H1 (cell line): ENCODE data around the gene ZNF581. TPM values are rescaled to one million over a fixed set of nuclear protein-coding genes. Genes with fewer than 3 reads are reported as not detected.

ENCODE experiments used
- CTCF ChIA-PET: fragments of 300-600 bp; sonication (Branson Sonifier 250); formaldehyde crosslinking; loops from one replicate; lab custom pipeline; 2021; ENCODE audit not compliant: partially characterized antibody; lab: Charles Lee
- POLR2A ChIA-PET: fragments of 300-600 bp; sonication (Branson Sonifier 250); formaldehyde crosslinking; loops from one replicate; lab custom pipeline; 2021; ENCODE audit warnings: inconsistent platforms; ENCODE audit not compliant: partially characterized antibody; lab: Charles Lee
- DNase-seq, 2 experiments: peaks; one replicate each; pipeline versions ENCODE4 v3.0.0 to v3.0.0-alpha.2; 2010 to 2022; ENCODE audit warnings: low spot score in 2 of 2, low read depth in 1 of 2, mixed read lengths in 1 of 2
- FAIRE-seq: peaks from 2 replicates; lab custom pipeline; 2011; peaks lifted over from hg19 to GRCh38; lab: Jason Lieb, UNC
- H2AFZ ChIP-seq: 2 replicates; pipeline ENCODE4 v1.8.1; 2012; ENCODE audit warnings: low read length, inconsistent platforms
- H2AK5ac ChIP-seq: 2 replicates; pipeline ENCODE4 v1.6.1; 2013; ENCODE audit warnings: low read depth, low read length
- H2BK120ac ChIP-seq: replicated peaks from 2 replicates; pipeline ENCODE3; 2013; ENCODE audit warnings: low read depth, low read length, inconsistent platforms
- H2BK12ac ChIP-seq: 2 replicates; pipeline ENCODE4 v1.6.1; 2013; ENCODE audit warnings: low read depth, low read length
- H2BK15ac ChIP-seq: 2 replicates; pipeline ENCODE4 v1.6.1; 2013; ENCODE audit warnings: low read length
- H2BK20ac ChIP-seq: 2 replicates; pipeline ENCODE4 v1.6.1; 2013; ENCODE audit warnings: low read length
- H2BK5ac ChIP-seq: 2 replicates; pipeline ENCODE4 v1.6.1; 2013; ENCODE audit warnings: low read depth, low read length
- H3K14ac ChIP-seq: 2 replicates; pipeline ENCODE4 v1.6.1; 2013; ENCODE audit warnings: inconsistent platforms; ENCODE audit not compliant: insufficient read length
- H3K18ac ChIP-seq: 2 replicates; pipeline ENCODE4 v1.6.1; 2013; ENCODE audit warnings: low read length; ENCODE audit errors: extremely low read depth
- H3K23ac ChIP-seq: 2 replicates; pipeline ENCODE4 v1.6.1; 2013; ENCODE audit warnings: inconsistent platforms; ENCODE audit not compliant: insufficient read length
- H3K23me2 ChIP-seq: 2 replicates; pipeline ENCODE4 v1.6.1; 2013; ENCODE audit warnings: low read depth, low read length
- H3K27ac ChIP-seq: 2 replicates; pipeline ENCODE4 v1.6.1; 2011; ENCODE audit warnings: low read depth, low read length, inconsistent platforms
- H3K27me3 ChIP-seq, 4 experiments: replicated peaks in 1 of 4; 1 replicate in 1 of 4; 2 replicates in 3 of 4; pipeline versions ENCODE4 v1.6.1 to v1.8.1; 2011 to 2013; ENCODE audit warnings: low read length in 3 of 4, mild to moderate bottlenecking in 3 of 4, inconsistent platforms in 2 of 4, mixed read lengths in 2 of 4, moderate library complexity in 1 of 4; ENCODE audit not compliant: control insufficient read depth in 3 of 4, insufficient read depth in 3 of 4; ENCODE audit errors: extremely low read depth in 1 of 4
- H3K36me3 ChIP-seq, 4 experiments: 2 replicates each; pipeline versions ENCODE4 v1.6.1 to v1.8.1; 2011 to 2013; ENCODE audit warnings: mild to moderate bottlenecking in 4 of 4, low read length in 3 of 4, moderate library complexity in 2 of 4, control low read depth in 1 of 4, inconsistent platforms in 1 of 4; ENCODE audit not compliant: insufficient read depth in 4 of 4, control insufficient read depth in 2 of 4
- H3K4ac ChIP-seq: replicated peaks from 2 replicates; pipeline ENCODE3; 2013; ENCODE audit warnings: low read length, low read depth, mixed read lengths, inconsistent platforms; ENCODE audit not compliant: insufficient read length
- H3K4me1 ChIP-seq, 4 experiments: replicated peaks in 1 of 4; 1 replicate in 1 of 4; 2 replicates in 3 of 4; pipeline versions ENCODE4 v1.6.1 to v1.8.1; 2011 to 2013; ENCODE audit warnings: low read length in 3 of 4, inconsistent platforms in 2 of 4, mixed read lengths in 1 of 4; ENCODE audit not compliant: insufficient read depth in 4 of 4, control insufficient read depth in 3 of 4
- H3K4me2 ChIP-seq, 2 experiments: 2 replicates each; pipeline versions ENCODE4 v1.6.1 to v1.8.1; 2011 to 2013; ENCODE audit warnings: low read depth in 2 of 2, low read length in 2 of 2, control low read depth in 1 of 2, inconsistent platforms in 1 of 2, mild to moderate bottlenecking in 1 of 2; ENCODE audit not compliant: insufficient read depth in 1 of 2
- H3K4me3 ChIP-seq, 4 experiments: fragments of 200-600, 300-600 bp in 1 of 4; sonication (generic), shearing (Covaris generic), sonication (Bioruptor Twin) in 1 of 4; 2 replicates each; pipeline versions ENCODE4 v1.5.1 to v1.8.1; 2011 to 2016; ENCODE audit warnings: low read length in 4 of 4, low read depth in 3 of 4, control low read depth in 2 of 4, inconsistent platforms in 2 of 4, mild to moderate bottlenecking in 2 of 4, mixed read lengths in 1 of 4, moderate library complexity in 1 of 4; ENCODE audit not compliant: insufficient read depth in 2 of 4; ENCODE audit errors: extremely low read depth in 1 of 4
- H3K56ac ChIP-seq: replicated peaks from 2 replicates; pipeline ENCODE3; 2013; ENCODE audit warnings: low read depth, mild to moderate bottlenecking, mixed read lengths, low read length, inconsistent platforms; ENCODE audit not compliant: insufficient read length
- H3K79me1 ChIP-seq: 2 replicates; pipeline ENCODE4 v1.6.1; 2013; ENCODE audit warnings: low read depth, low read length, control low read depth
- H3K79me2 ChIP-seq, 2 experiments: 2 replicates each; pipeline versions ENCODE4 v1.6.1 to v1.8.1; 2012 to 2013; ENCODE audit warnings: low read length in 2 of 2, mild to moderate bottlenecking in 2 of 2, inconsistent platforms in 1 of 2; ENCODE audit not compliant: insufficient read depth in 2 of 2, control insufficient read depth in 1 of 2
- H3K9ac ChIP-seq, 4 experiments: replicated peaks in 1 of 4; 1 replicate in 1 of 4; 2 replicates in 3 of 4; pipeline versions ENCODE4 v1.6.1 to v1.8.1; 2011 to 2013; ENCODE audit warnings: low read depth in 3 of 4, low read length in 3 of 4, control low read depth in 2 of 4, mild to moderate bottlenecking in 2 of 4, moderate library complexity in 2 of 4, inconsistent platforms in 1 of 4; ENCODE audit errors: extremely low read depth in 1 of 4
- H3K9me3 ChIP-seq, 2 experiments: 2 replicates each; pipeline versions ENCODE4 v1.6.1 to v1.8.1; 2012 to 2013; ENCODE audit warnings: mild to moderate bottlenecking in 2 of 2, moderate library complexity in 2 of 2, control low read depth in 1 of 2, inconsistent platforms in 1 of 2, low read depth in 1 of 2, low read length in 1 of 2, mixed read lengths in 1 of 2; ENCODE audit not compliant: insufficient read depth in 2 of 2
- H4K20me1 ChIP-seq, 2 experiments: replicated peaks in 1 of 2; 2 replicates each; pipeline versions ENCODE3 to v1.8.1; 2011 to 2013; ENCODE audit warnings: inconsistent platforms in 2 of 2, low read length in 2 of 2, mild to moderate bottlenecking in 1 of 2; ENCODE audit not compliant: insufficient read depth in 2 of 2, control insufficient read depth in 1 of 2
- H4K5ac ChIP-seq: 2 replicates; pipeline ENCODE4 v1.6.1; 2013; ENCODE audit warnings: low read length, low read depth, mixed read lengths, inconsistent platforms; ENCODE audit not compliant: insufficient read length
- H4K8ac ChIP-seq: 2 replicates; pipeline ENCODE4 v1.8.0; 2013; ENCODE audit warnings: mild to moderate bottlenecking, moderate library complexity, low read length, inconsistent platforms; ENCODE audit not compliant: insufficient read depth; ENCODE audit errors: extremely low read depth
- H4K91ac ChIP-seq: replicated peaks from 2 replicates; pipeline ENCODE3; 2013; ENCODE audit warnings: low read length, mixed read lengths, inconsistent platforms; ENCODE audit not compliant: insufficient read length
- ASH2L ChIP-seq: fragments of 200-600, 300-600 bp; sonication (generic); IDR thresholded peaks from one replicate; pipeline ENCODE4 v1.7.1; 2017; ENCODE audit warnings: low read length
- BCL11A ChIP-seq, 2 experiments: IDR thresholded peaks; one replicate each; pipeline ENCODE4 v1.6.1; 2011; ENCODE audit warnings: low read depth in 2 of 2, low read length in 2 of 2, mild to moderate bottlenecking in 2 of 2
- CHD1 ChIP-seq: IDR thresholded peaks from 2 replicates; pipeline ENCODE4 v1.6.1; 2012; ENCODE audit warnings: low read depth, low read length, improper control_type of control experiment
- CTBP2 ChIP-seq: IDR thresholded peaks from 2 replicates; pipeline ENCODE4 v1.7.0; 2011; ENCODE audit warnings: borderline replicate concordance, mild to moderate bottlenecking, moderate library complexity, mixed read lengths, low read length; ENCODE audit not compliant: insufficient read depth, insufficient read length
- GABPA ChIP-seq: IDR thresholded peaks from 2 replicates; pipeline ENCODE4 v1.6.1; 2011; ENCODE audit warnings: mild to moderate bottlenecking, low read length, moderate library complexity, borderline replicate concordance; ENCODE audit not compliant: insufficient read depth
- KDM1A ChIP-seq: fragments of 200-600, 300-600 bp; sonication (generic); IDR thresholded peaks from 2 replicates; pipeline ENCODE4 v1.7.1; 2016; ENCODE audit warnings: mild to moderate bottlenecking, low read length, borderline replicate concordance
- RNF2 ChIP-seq: fragments of 200-900, 300-1000 bp; sonication (generic); IDR thresholded peaks from 2 replicates; pipeline ENCODE4 v1.7.1; 2016; ENCODE audit warnings: borderline replicate concordance, low read depth, mild to moderate bottlenecking, antibody characterized with exemption, low read length; ENCODE audit not compliant: poor library complexity, severe bottlenecking; ENCODE audit errors: missing control alignments
- RXRA ChIP-seq: IDR thresholded peaks from 2 replicates; pipeline ENCODE4 v1.6.1; 2011; ENCODE audit warnings: low read depth, mild to moderate bottlenecking, low read length, moderate library complexity; ENCODE audit not compliant: insufficient read depth
- WGBS, 2 experiments: shearing (Covaris generic) in 1 of 2; methylation state at CpG; one replicate each; pipeline versions ENCODE4 v1.1.6 to v1.1.7; 2013 to 2015; ENCODE audit warnings: low lambda C conversion rate in 2 of 2, mixed read lengths in 2 of 2, inconsistent platforms in 1 of 2, low coverage in 1 of 2, missing lambda C conversion rate in 1 of 2; ENCODE audit not compliant: insufficient replicate concordance in 2 of 2, insufficient coverage in 1 of 2, insufficient read length in 1 of 2; ENCODE audit errors: extremely low coverage in 1 of 2, missing lambda C conversion rate in 1 of 2; 5-methylcytosine and 5-hydroxymethylcytosine counted together
- polyA plus RNA-seq, 7 experiments: library from polyadenylated mRNA; depleted of rRNA in 3 of 7; stranded (reverse) in 5 of 7; unstranded in 2 of 7; fragments of >200 nt in 5 of 7; fragments of 200-250 nt in 2 of 7; gene quantifications; 1 replicate in 5 of 7; 2 replicates in 1 of 7; 4 replicates in 1 of 7; pipeline versions ENCODE4 v1.2.1 to v1.2.3, GENCODE V29; 2011 to 2013; ENCODE audit warnings: missing spikeins in 2 of 7, mixed read lengths in 2 of 7
- total RNA-seq: library from RNA; stranded (reverse); fragmentation: NEBNext Ultra II Directional; extraction: Animal tissue kit (Norgen Biotek cat#: 25700); gene quantifications from 2 replicates; pipeline ENCODE4 v1.2.1, GENCODE V29; 2021
- TF ChIP-seq, protein P1 (sequence below): IDR thresholded peaks from 2 replicates; pipeline ENCODE4 v1.6.1; 2011; ENCODE audit warnings: low read length, improper control_type of control experiment

The ZNF581 gene
- total and polyA plus RNA-seq, 2 of the 8 experiments (the other 6 are each of a cell fraction or from before 2014, with no cell fraction given): 73.0 to 76.1 TPM

DNA sequence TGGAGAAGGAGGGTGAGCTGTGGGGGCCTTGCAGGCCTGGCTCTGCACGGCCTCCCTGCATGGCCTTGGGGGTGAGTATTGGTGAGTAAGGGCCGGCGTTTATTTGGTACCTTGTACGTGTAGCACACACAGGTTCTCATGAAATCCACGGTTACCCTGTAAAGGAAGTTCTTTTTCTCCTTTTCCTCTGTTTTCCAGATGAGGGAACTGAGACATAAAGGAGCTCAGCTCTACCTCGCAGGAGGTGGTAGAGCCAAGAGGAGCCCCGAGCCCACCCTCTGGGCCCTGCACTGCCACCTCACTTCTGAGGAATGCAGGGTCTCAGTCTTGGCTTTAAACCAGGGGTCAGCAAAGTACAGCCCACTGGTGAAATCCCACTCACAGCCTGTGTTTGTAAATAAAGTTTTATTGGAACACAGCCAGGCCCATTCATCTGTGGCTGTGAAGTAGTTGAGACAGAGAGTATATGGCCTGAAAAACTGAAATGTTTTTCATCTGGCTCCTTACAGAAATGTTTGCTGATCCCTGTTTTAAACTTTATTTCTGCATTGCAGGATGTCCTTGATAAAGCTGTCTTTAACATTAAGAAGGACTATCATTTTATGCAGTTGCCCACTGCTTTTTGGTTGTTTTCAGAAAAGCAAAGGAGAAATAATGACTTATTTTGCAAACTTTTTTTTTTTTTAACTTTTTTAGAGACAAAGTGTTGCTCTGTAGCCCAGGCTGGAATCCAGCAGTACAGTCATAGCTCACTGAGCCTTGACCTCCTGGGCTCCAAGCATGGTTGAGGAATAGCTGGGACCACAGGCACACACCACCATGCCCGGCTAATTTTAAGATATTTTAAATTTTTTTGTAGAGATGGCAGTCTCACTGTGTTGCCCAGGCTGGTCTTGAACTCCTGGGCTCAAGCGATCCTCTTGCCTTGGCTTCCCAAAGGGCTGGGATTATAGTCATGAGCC is 38.0 kb downstream of the ZNF581 start:
- peaks cover 7 to 33% (median 26%) of the 10 kb centered on the region in 4 experiments; a peak in 7 of 8 replicates for H3K36me3 ChIP-seq
- no peak overlapping the region for H3K27ac ChIP-seq
- H3K23ac ChIP-seq: no peak overlapping the region
- H4K8ac ChIP-seq: no peak overlapping the region
- no peaks in the 10 kb centered on the region for H3K23me2 ChIP-seq
- no peak overlapping the region for H2AK5ac ChIP-seq
- no peaks in the 10 kb centered on the region; a peak in 1 of 7 replicates for H3K4me1 ChIP-seq
- peaks cover 18% of the 10 kb centered on the region for H3K79me1 ChIP-seq
- DNase-seq (no peak), FAIRE-seq (no peak)
- H3K9me3 ChIP-seq: no peaks in the 10 kb centered on the region
- no peaks in the 10 kb centered on the region for H3K27me3 ChIP-seq
- peaks cover 11 to 35% of the 10 kb centered on the region in 2 experiments for H4K20me1 ChIP-seq
- H3K4me2 ChIP-seq: no peak overlapping the region
- H2AFZ ChIP-seq: no peak overlapping the region
- H3K79me2 ChIP-seq: peaks cover 11 to 67% of the 10 kb centered on the region in 2 experiments
- no peak overlapping the region for H2BK15ac ChIP-seq
- no peak overlapping the region for H4K5ac ChIP-seq
- no peak overlapping the region for H2BK5ac ChIP-seq
- H3K9ac ChIP-seq: no peak overlapping the region
- H2BK12ac ChIP-seq: no peak overlapping the region
- no peak overlapping the region for H3K18ac ChIP-seq
- ChIA-PET POLR2A (interaction anchor here (0.7 to 1.5 kb wide), 8 partner anchors 10 to 24 kb away, joined by 3 to 4 read pairs (median 3); no protein-coding TSS in a partner anchor), CTCF (interaction anchor here (0.6 to 1.4 kb wide), 6 partner anchors 17 to 474 kb away, joined by 3 to 5 read pairs (median 3); no protein-coding TSS in a partner anchor)
- no peak overlapping the region for H2BK20ac ChIP-seq
- WGBS, 2 experiments: 91% methylated on average over 9 of the region's 9 CpGs; no CpG with 5 or more reads in 1 of the 2 experiments
- H3K14ac ChIP-seq: no peak overlapping the region
- no peak overlapping the region for H3K4me3 ChIP-seq
- H3K56ac ChIP-seq: no peak overlapping the region
- no peak overlapping the region for H2BK120ac ChIP-seq
- H3K4ac ChIP-seq: no peak overlapping the region
- H4K91ac ChIP-seq: no peak overlapping the region
- TF ChIP-seq, protein P1, sequence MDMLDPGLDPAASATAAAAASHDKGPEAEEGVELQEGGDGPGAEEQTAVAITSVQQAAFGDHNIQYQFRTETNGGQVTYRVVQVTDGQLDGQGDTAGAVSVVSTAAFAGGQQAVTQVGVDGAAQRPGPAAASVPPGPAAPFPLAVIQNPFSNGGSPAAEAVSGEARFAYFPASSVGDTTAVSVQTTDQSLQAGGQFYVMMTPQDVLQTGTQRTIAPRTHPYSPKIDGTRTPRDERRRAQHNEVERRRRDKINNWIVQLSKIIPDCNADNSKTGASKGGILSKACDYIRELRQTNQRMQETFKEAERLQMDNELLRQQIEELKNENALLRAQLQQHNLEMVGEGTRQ: no peak
- TF ChIP-seq CHD1 (no peak), RNF2 (no peak), BCL11A (IDR thresholded peaks at IDR 0.05; ENCODE audit: low read depth in 2 of 2, low read length in 2 of 2) (no peak), KDM1A (no peak), GABPA (no peak), RXRA (no peak), ASH2L (no peak), CTBP2 (no peak)
